PC-9 (cell line): Measurements from ENCODE around the gene HELZ2.

Experiments used
- EZH2 ChIP-seq: fragments of 200-600 bp; sonication (generic); IDR thresholded peaks from 2 replicates; pipeline ENCODE4 v1.8.0; 2017; ENCODE audit warnings: antibody characterized with exemption, low read depth
- TF ChIP-seq, protein P1 (sequence below): fragments of 200-600 bp; sonication (generic); conservative IDR thresholded peaks from 2 replicates; pipeline ENCODE4 v1.6.1; 2017; ENCODE audit warnings: mixed run types, antibody characterized with exemption, mild to moderate bottlenecking, moderate library complexity

DNA sequence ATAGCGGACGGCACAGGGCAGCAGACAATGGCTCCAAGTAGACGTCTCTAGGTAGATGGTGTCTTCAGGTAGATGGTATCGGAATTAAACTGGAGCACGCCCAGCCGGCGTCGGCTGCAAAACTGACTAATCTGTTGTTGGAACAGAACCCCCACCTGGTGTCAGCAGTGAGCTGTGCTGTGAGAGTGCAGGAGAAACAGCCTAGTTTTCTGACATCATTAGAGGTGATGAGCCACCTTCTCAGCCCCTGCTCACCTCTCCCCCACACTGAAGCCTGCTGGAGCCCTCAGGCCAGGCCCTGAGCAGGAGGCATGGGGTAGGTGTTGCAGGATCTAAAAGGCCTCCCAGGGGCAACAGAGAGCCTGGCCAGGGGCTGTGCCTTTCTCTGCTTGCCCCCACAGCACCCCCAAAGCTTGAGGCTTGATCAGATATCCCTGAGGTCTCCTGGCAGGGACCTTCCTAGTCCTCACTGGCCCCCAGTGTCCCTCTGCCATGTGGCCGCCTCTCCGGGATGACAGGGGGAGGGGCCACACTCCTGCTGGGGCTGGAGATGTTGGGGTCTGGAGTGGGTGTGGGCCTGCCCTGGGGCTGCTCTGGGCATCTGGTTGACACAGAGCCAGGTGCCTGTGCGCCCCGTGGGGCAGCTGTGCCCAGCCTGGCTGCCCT, 6.9 kb upstream of the HELZ2 start:
- TF ChIP-seq, protein P1, sequence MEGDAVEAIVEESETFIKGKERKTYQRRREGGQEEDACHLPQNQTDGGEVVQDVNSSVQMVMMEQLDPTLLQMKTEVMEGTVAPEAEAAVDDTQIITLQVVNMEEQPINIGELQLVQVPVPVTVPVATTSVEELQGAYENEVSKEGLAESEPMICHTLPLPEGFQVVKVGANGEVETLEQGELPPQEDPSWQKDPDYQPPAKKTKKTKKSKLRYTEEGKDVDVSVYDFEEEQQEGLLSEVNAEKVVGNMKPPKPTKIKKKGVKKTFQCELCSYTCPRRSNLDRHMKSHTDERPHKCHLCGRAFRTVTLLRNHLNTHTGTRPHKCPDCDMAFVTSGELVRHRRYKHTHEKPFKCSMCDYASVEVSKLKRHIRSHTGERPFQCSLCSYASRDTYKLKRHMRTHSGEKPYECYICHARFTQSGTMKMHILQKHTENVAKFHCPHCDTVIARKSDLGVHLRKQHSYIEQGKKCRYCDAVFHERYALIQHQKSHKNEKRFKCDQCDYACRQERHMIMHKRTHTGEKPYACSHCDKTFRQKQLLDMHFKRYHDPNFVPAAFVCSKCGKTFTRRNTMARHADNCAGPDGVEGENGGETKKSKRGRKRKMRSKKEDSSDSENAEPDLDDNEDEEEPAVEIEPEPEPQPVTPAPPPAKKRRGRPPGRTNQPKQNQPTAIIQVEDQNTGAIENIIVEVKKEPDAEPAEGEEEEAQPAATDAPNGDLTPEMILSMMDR = peak; percentile 73
- TF ChIP-seq EZH2 = no peak
